ENCODE results near the gene CCDC87.

CCDC87 gene

GRCh38 chr11:66559866-66560676 is 32.8 kb downstream of the CCDC87 start:
- Mint-ChIP-seq H3K27ac (no peak overlapping the region), H3K4me1 (ENCODE audit: low read depth) (no peaks in the 10 kb centered on the region), H3K9me3 (no peaks in the 10 kb centered on the region), H3K27me3 (ENCODE audit: low read depth) (peaks cover 8% of the 10 kb centered on the region), H3K36me3 (ENCODE audit: low read depth) (no peaks in the 10 kb centered on the region), H3K4me3 (no peak overlapping the region)

DNA sequence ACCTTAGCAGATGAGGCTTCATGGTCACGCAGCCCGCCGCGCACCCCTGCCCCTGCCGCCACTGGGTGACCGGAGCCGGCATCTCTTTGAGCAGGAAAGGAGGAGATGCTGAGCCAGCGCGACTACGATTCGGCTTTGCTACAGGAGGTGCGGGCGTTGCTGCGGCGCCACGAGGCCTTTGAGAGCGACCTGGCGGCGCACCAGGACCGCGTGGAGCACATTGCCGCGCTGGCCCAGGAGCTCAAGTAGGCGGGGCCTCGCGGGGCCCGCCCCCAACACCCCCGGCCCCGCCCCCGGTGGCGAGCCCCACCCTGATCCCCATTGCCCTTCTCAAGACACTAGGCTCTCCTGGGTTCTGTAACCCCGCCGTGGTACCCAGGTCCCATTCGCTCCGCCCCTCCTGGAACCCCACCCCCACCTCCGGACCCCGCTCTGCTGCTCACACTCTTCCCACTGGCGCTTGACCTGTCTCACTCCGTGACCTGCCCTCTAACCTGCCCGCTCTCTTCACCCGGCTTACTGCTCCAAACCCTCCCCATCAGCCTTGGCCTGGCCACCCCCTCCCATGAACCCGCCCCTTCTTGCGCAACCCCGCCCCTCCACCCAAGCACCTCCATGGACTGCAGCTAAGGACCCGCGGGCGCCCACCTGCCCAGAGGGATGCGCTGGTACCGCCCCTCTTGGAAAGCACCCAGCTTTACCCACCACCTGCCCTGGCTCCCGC is 33.6 kb downstream of the CCDC87 start:
- no peak overlapping the region for H3K27ac Mint-ChIP-seq
- no peaks in the 10 kb centered on the region for H3K9me3 Mint-ChIP-seq
- H3K4me1 Mint-ChIP-seq (ENCODE audit: low read depth), result no peaks in the 10 kb centered on the region
- H3K27me3 Mint-ChIP-seq (ENCODE audit: low read depth), result peaks cover 8% of the 10 kb centered on the region
- no peaks in the 10 kb centered on the region for H3K36me3 Mint-ChIP-seq (ENCODE audit: low read depth)
- no peak overlapping the region for H3K4me3 Mint-ChIP-seq

GRCh38 chr11:66557733-66558326 is 35.0 kb downstream of the CCDC87 start:
- Mint-ChIP-seq H3K9me3 (no peaks in the 10 kb centered on the region), H3K36me3 (ENCODE audit: low read depth) (no peaks in the 10 kb centered on the region), H3K4me1 (ENCODE audit: low read depth) (no peaks in the 10 kb centered on the region), H3K27ac (no peak overlapping the region), H3K27me3 (ENCODE audit: low read depth) (peaks cover 8% of the 10 kb centered on the region), H3K4me3 (no peak overlapping the region)

- no peaks in the 10 kb centered on the region for H3K36me3 Mint-ChIP-seq (ENCODE audit: low read depth)
These were observed 36.8 kb downstream of the CCDC87 start for GRCh38 chr11:66556086-66556485.

DNA sequence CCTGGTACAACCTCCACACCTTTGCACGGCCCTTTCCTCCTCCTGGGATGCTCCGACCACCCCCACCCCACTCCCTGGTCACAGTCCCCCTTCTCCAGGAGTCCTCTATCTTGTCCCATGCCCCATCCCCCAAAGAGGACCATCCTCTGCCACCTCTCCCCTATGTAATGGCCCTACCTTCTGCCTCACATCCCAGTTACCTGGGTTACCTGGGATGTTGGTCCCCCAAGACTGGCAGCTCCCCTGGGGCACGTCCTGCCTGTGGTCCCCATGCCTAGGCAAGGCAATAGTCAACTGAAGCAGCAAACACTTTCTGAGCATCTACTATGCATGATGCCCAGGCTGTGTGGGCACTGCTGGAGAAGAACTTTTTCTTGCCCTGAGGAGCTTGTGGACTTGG is 37.4 kb downstream of the CCDC87 start:
- no peaks in the 10 kb centered on the region for H3K36me3 Mint-ChIP-seq (ENCODE audit: low read depth)
- H3K27ac Mint-ChIP-seq, result no peak overlapping the region
- H3K27me3 Mint-ChIP-seq (ENCODE audit: low read depth), result peaks cover 8% of the 10 kb centered on the region
- H3K4me3 Mint-ChIP-seq, result no peak overlapping the region
- no peaks in the 10 kb centered on the region for H3K9me3 Mint-ChIP-seq
- no peaks in the 10 kb centered on the region for H3K4me1 Mint-ChIP-seq (ENCODE audit: low read depth)

More at GRCh38 chr11:66556086-66556485, 36.8 kb downstream of the CCDC87 start:
- Mint-ChIP-seq H3K4me3 (no peak overlapping the region), H3K4me1 (ENCODE audit: low read depth) (no peaks in the 10 kb centered on the region), H3K27ac (no peak overlapping the region), H3K27me3 (ENCODE audit: low read depth) (peaks cover 8% of the 10 kb centered on the region), H3K9me3 (no peaks in the 10 kb centered on the region)

GRCh38 chr11:66554602-66555001 is 38.3 kb downstream of the CCDC87 start:
- Mint-ChIP-seq H3K36me3 (ENCODE audit: low read depth) (no peaks in the 10 kb centered on the region), H3K9me3 (no peaks in the 10 kb centered on the region), H3K27me3 (ENCODE audit: low read depth) (peaks cover 8% of the 10 kb centered on the region), H3K27ac (no peak overlapping the region), H3K4me3 (no peak overlapping the region), H3K4me1 (ENCODE audit: low read depth) (no peaks in the 10 kb centered on the region)

DNA sequence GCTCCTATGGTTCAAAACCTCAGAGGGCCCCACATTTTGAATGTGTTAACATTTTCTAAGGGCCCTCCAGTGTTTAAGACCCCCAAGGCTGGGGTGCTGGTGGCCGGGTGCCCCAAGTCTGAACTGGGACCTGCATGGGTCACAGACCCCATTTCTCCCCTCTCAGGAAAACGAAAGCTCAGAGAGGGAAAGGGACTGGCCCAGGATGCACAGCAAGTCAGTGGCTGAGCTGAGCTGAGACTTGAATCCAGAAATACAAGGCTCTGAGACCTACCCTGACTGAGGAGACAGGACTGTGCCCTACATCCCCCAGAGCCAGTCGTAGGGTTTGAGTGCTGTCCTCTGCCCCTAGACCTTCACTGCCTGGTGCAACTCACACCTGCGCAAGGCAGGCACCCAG is 42.0 kb downstream of the CCDC87 start:
- Mint-ChIP-seq H3K4me1 (ENCODE audit: low read depth) (no peaks in the 10 kb centered on the region), H3K27ac (no peak overlapping the region), H3K27me3 (ENCODE audit: low read depth) (peaks cover 10% of the 10 kb centered on the region), H3K36me3 (ENCODE audit: low read depth) (no peaks in the 10 kb centered on the region), H3K4me3 (no peak overlapping the region), H3K9me3 (no peaks in the 10 kb centered on the region)

GRCh38 chr11:66549696-66550095 is 43.2 kb downstream of the CCDC87 start:
- no peaks in the 10 kb centered on the region for H3K36me3 Mint-ChIP-seq (ENCODE audit: low read depth)
- no peaks in the 10 kb centered on the region for H3K9me3 Mint-ChIP-seq
- H3K27ac Mint-ChIP-seq, result no peak overlapping the region
- peaks cover 10% of the 10 kb centered on the region for H3K27me3 Mint-ChIP-seq (ENCODE audit: low read depth)
- H3K4me1 Mint-ChIP-seq (ENCODE audit: low read depth), result peaks cover 3% of the 10 kb centered on the region
- H3K4me3 Mint-ChIP-seq, result no peak overlapping the region

GRCh38 chr11:66548774-66549630 is 43.9 kb downstream of the CCDC87 start:
- H3K27ac Mint-ChIP-seq, result no peak overlapping the region
- H3K4me1 Mint-ChIP-seq (ENCODE audit: low read depth), result peaks cover 8% of the 10 kb centered on the region
- H3K4me3 Mint-ChIP-seq, result peak overlapping the region; percentile 3
- peaks cover 10% of the 10 kb centered on the region for H3K27me3 Mint-ChIP-seq (ENCODE audit: low read depth)
- H3K9me3 Mint-ChIP-seq, result no peaks in the 10 kb centered on the region
- H3K36me3 Mint-ChIP-seq (ENCODE audit: low read depth), result peaks cover 4% of the 10 kb centered on the region

DNA sequence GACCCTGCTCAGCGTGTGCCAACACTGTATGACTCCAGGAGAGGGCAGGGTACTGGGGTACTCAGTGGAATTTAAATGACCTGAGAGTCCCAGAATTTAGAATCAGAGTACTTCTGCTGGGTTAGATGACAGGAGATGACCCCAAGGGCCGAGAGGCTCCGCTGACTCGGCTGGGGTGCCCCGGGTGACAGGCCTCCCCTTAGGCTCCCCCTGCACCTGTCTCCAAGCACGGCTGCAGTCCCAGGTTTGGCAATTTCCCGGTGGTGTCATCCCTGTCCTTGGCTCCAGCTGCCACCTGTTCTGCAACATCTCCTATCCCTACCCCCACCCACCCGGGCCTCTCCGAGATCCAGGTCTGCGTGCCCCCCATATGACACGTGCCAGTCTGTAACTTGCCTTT is 44.8 kb downstream of the CCDC87 start:
- peaks cover 16% of the 10 kb centered on the region for H3K4me1 Mint-ChIP-seq (ENCODE audit: low read depth)
- peaks cover 10% of the 10 kb centered on the region for H3K27me3 Mint-ChIP-seq (ENCODE audit: low read depth)
- H3K9me3 Mint-ChIP-seq, result no peaks in the 10 kb centered on the region
- H3K27ac Mint-ChIP-seq, result no peak overlapping the region
- no peak overlapping the region for H3K4me3 Mint-ChIP-seq
- peaks cover 4% of the 10 kb centered on the region for H3K36me3 Mint-ChIP-seq (ENCODE audit: low read depth)

- no peak overlapping the region for H3K27ac Mint-ChIP-seq
- H3K4me3 Mint-ChIP-seq, result no peak overlapping the region
- peaks cover 4% of the 10 kb centered on the region for H3K36me3 Mint-ChIP-seq (ENCODE audit: low read depth)
- H3K9me3 Mint-ChIP-seq, result no peaks in the 10 kb centered on the region
- peaks cover 16% of the 10 kb centered on the region for H3K4me1 Mint-ChIP-seq (ENCODE audit: low read depth)
- H3K27me3 Mint-ChIP-seq (ENCODE audit: low read depth), result peaks cover 10% of the 10 kb centered on the region
These were observed 45.2 kb downstream of the CCDC87 start for GRCh38 chr11:66547662-66548009.

DNA sequence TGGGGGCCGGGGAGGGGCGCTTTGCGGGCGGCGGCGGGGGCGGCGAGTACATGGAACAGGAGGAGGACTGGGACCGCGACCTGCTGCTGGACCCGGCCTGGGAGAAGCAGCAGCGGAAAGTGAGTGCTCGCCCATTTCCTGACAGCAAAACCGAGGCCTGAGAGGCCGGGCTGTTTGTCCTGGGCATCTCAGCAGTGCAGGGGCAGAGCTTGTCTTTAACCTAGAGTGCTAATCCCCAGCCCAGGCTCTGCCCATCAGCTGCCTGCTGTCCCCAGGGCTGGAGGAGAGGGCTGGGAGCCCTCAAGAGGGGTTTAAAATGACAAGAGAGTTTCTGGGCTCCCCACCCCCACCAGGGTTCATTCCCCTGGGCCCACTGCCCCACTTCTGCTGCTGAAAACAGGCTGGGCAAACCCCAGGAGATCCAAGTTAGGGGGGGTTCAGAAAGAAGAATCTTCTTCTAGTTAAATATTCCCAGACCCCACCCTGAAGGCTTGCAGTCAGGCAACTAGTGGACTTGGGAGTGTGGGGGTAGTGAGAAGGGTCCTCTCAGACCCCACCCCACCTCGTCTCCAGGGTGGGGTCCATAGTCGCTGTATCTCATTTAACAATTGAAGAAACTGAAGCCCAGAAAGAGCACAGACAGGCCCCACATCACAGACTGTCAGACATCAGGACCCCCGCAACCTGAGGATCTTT is 45.7 kb downstream of the CCDC87 start:
- Mint-ChIP-seq H3K27me3 (ENCODE audit: low read depth) (peaks cover 10% of the 10 kb centered on the region), H3K9me3 (no peaks in the 10 kb centered on the region), H3K27ac (no peak overlapping the region), H3K4me1 (ENCODE audit: low read depth) (peaks cover 21% of the 10 kb centered on the region), H3K36me3 (ENCODE audit: low read depth) (peaks cover 9% of the 10 kb centered on the region), H3K4me3 (peak overlapping the region; percentile 83)

DNA sequence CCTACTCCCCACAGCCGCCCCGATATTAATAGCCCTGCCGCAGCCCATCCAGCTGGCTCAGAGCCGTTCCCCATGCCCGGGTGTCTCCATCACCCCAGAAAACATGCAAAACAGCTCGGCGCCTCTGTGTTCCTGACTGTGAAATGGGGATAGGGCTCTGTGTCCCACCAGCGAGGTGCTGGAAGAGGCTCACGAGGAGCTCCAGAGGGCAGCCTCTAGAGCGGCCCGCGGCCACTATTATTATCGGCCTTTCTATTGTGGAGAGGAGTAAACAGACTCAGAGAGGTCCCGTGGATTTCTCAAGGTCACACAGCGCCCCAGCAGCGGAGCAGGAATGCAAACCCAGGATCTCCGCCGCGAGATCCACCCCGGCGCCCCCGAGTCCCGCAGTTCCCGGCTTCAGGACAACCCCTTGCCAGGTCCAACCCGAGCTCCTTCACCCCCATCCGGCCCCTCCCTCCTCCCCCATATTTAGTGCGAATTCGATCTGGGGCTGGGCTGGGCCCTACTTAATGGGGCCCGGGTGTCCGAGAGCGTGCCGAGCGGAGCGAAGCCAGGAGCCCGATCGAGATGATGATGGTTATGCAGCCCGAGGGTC is 46.4 kb downstream of the CCDC87 start, which contains the start of gene ACTN3:
Gene ACTN3, plus strand, starts transcription at position 536 of the 598 bp plus-strand sequence. Its CDS starts 35 bp downstream, at position 571.
- Mint-ChIP-seq H3K4me3 (peak within 1 kb of the TSS; percentile 83), H3K36me3 (ENCODE audit: low read depth) (peaks cover 10% of the 10 kb centered on the region), H3K27me3 (ENCODE audit: low read depth) (peaks cover 10% of the 10 kb centered on the region), H3K27ac (peak within 1 kb of the TSS; percentile 58), H3K9me3 (no peaks in the 10 kb centered on the region), H3K4me1 (ENCODE audit: low read depth) (peaks cover 22% of the 10 kb centered on the region)
